Karpas-422 (cell line): ENCODE measurements around the gene OXER1. TPM values are rescaled to one million over a fixed set of nuclear protein-coding genes. Genes with fewer than 3 reads are reported as not detected.

ENCODE experiments used
- DNase-seq: peaks from one replicate; pipeline ENCODE4 v3.0.0-alpha.2; 2015
- H2AFZ ChIP-seq: fragments of 200-600 bp; sonication (generic); 2 replicates; pipeline ENCODE4 v1.6.1; 2014; ENCODE audit warnings: antibody characterized with exemption, low read length, mixed read lengths
- H3K27ac ChIP-seq: fragments of 200-600 bp; sonication (generic); 2 replicates; pipeline ENCODE4 v1.5.1; 2014; ENCODE audit warnings: mild to moderate bottlenecking, low read length, moderate library complexity
- H3K27me3 ChIP-seq: fragments of 200-600 bp; sonication (generic); 2 replicates; pipeline ENCODE4 v1.6.1; 2014; ENCODE audit warnings: low read length, mixed read lengths
- H3K36me3 ChIP-seq: fragments of 200-600 bp; sonication (generic); 2 replicates; pipeline ENCODE4 v1.6.1; 2014; ENCODE audit warnings: low read length, mixed read lengths; ENCODE audit not compliant: insufficient read depth
- H3K4me1 ChIP-seq: fragments of 200-600 bp; sonication (generic); 2 replicates; pipeline ENCODE4 v1.6.1; 2014; ENCODE audit warnings: mild to moderate bottlenecking, low read length, mixed read lengths
- H3K4me2 ChIP-seq: fragments of 200-600 bp; sonication (generic); 2 replicates; pipeline ENCODE4 v1.6.1; 2014; ENCODE audit warnings: low read length, low read depth, mild to moderate bottlenecking; ENCODE audit not compliant: poor library complexity, severe bottlenecking
- H3K4me3 ChIP-seq: fragments of 200-600 bp; sonication (generic); 2 replicates; pipeline ENCODE4 v1.5.1; 2014; ENCODE audit warnings: mild to moderate bottlenecking, antibody characterized with exemption, low read length, mixed read lengths
- H3K79me2 ChIP-seq: fragments of 200-600 bp; sonication (generic); 2 replicates; pipeline ENCODE4 v1.6.1; 2014; ENCODE audit warnings: mild to moderate bottlenecking, low read length, mixed read lengths
- H3K9ac ChIP-seq: fragments of 200-600 bp; sonication (generic); 2 replicates; pipeline ENCODE4 v1.6.0; 2014; ENCODE audit warnings: low read length
- H3K9me2 ChIP-seq: fragments of 200-600 bp; sonication (generic), shearing (Covaris generic); replicated peaks from 2 replicates; pipeline ENCODE4 v1.6.0; 2014; ENCODE audit warnings: mild to moderate bottlenecking, low read length, moderate library complexity; ENCODE audit not compliant: insufficient read depth
- H3K9me3 ChIP-seq: fragments of 300-700, 200-600 bp; sonication (generic); 2 replicates; pipeline ENCODE4 v1.6.1; 2014; ENCODE audit warnings: low read length, mixed read lengths
- H4K20me1 ChIP-seq: fragments of 200-600 bp; sonication (generic); 2 replicates; pipeline ENCODE4 v1.6.1; 2014; ENCODE audit warnings: mild to moderate bottlenecking, antibody characterized with exemption, low read length, low read depth; ENCODE audit not compliant: insufficient read depth
- total RNA-seq: library from RNA; depleted of rRNA; stranded (reverse); fragments of >200 nt; shearing (Covaris generic); gene quantifications from 2 replicates; pipeline ENCODE4 v1.2.3, GENCODE V29; 2014; ENCODE audit warnings: low replicate concordance

Gene OXER1
- total RNA-seq, 1 experiment from 2014 or later, result not detected

- Histone ChIP-seq H3K4me1 (peaks cover 24% of the 10 kb centered on the region), H3K9ac (no peak overlapping the region), H3K9me2 (no peaks in the 10 kb centered on the region), H3K79me2 (no peaks in the 10 kb centered on the region), H3K27me3 (no peaks in the 10 kb centered on the region), H3K36me3 (no peaks in the 10 kb centered on the region; the same call in 1 of the 2 replicates), H3K4me3 (no peak overlapping the region), H3K27ac (no peak overlapping the region), H2AFZ (no peak overlapping the region), H4K20me1 (no peaks in the 10 kb centered on the region), H3K9me3 (no peaks in the 10 kb centered on the region), H3K4me2 (no peak overlapping the region)
- peak; percentile 34 for DNase-seq
Observed at GRCh38 chr2:42797281-42797680, 33.3 kb upstream of the OXER1 start.

DNA sequence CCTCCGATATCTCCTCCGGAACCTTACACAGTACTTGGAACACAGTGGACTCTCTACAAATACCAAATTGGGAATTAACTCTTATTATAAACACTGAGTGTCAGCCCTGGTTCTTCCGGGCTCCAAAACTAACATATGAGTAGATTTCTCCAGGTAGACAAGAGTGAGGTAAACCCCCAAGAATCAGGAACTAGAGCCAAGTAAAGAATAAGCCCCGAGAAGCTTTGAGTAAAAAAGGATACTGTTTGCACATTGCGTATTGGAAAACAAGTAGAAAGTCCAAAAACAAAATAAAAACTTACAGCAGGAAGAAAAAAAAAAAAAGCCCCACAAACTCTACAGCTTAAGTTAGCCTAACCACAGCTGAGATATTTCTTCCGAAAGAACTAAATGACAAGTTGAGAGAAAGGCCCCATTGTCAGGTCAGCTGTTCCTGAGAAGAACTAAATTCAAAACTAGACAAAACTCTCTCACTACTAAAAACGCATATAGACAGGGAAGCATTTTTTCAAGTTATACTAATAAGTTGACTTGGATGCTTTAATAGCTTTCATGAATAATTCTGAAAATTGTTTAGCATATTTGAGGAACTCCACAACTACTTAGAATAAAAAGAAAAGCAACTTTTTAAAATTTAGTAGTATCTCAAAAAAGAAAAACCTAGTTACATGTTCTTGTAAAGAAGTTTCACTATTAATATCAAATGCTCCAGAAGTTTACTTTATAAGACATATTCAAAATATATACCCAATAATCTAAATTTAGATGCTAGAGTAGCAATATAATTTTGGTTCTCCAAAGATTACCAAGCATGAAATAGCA, 32.7 kb upstream of the OXER1 start:
- H3K9ac ChIP-seq, result no peak overlapping the region
- no peaks in the 10 kb centered on the region for H3K27me3 ChIP-seq
- no peaks in the 10 kb centered on the region for H4K20me1 ChIP-seq
- no peaks in the 10 kb centered on the region; the same call in 1 of the 2 replicates for H3K36me3 ChIP-seq
- H3K9me3 ChIP-seq, result no peaks in the 10 kb centered on the region
- no peak overlapping the region for H3K4me3 ChIP-seq
- peaks cover 21% of the 10 kb centered on the region for H3K4me1 ChIP-seq
- no peak overlapping the region for H3K4me2 ChIP-seq
- H3K9me2 ChIP-seq, result no peaks in the 10 kb centered on the region
- DNase-seq, result no peak
- H3K79me2 ChIP-seq, result no peaks in the 10 kb centered on the region
- H2AFZ ChIP-seq, result no peak overlapping the region
- no peak overlapping the region for H3K27ac ChIP-seq

DNA sequence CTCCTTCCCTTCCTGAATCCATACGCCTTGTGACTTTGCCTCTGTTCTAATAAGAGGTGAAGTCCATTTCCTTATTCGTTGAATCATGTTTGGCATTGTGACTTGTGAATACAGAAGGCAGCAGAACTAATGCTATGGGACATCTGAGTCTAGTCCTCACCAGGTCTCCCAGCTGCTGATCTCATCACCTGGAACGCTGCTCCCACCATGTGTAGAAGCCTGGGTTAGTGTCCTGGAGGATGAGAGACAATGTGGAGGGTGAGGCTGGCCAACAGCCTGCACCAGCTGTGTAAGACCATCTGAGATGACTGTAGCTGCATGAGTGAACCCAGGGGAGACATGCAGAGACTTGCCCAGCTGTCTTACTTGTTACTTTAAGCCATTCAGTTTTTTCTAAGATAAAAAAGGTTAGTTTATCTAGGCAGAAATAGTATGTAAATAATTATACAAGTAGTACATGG, 31.9 kb upstream of the OXER1 start:
- no peak overlapping the region for H3K4me3 ChIP-seq
- no peaks in the 10 kb centered on the region for H4K20me1 ChIP-seq
- H3K9me2 ChIP-seq, result no peaks in the 10 kb centered on the region
- no peak overlapping the region for H3K4me2 ChIP-seq
- no peaks in the 10 kb centered on the region for H3K9me3 ChIP-seq
- H3K79me2 ChIP-seq, result no peaks in the 10 kb centered on the region
- no peak overlapping the region for H3K9ac ChIP-seq
- no peak for DNase-seq
- no peak overlapping the region for H2AFZ ChIP-seq
- H3K27me3 ChIP-seq, result no peaks in the 10 kb centered on the region
- H3K4me1 ChIP-seq, result peaks cover 17% of the 10 kb centered on the region
- no peak overlapping the region for H3K27ac ChIP-seq
- H3K36me3 ChIP-seq, result no peaks in the 10 kb centered on the region

GRCh38 chr2:42795275-42795674, 31.3 kb upstream of the OXER1 start:
- DNase-seq, result no peak
- H3K27ac ChIP-seq, result no peak overlapping the region
- H3K36me3 ChIP-seq, result no peaks in the 10 kb centered on the region
- no peaks in the 10 kb centered on the region for H3K9me3 ChIP-seq
- H3K79me2 ChIP-seq, result no peaks in the 10 kb centered on the region
- H3K27me3 ChIP-seq, result no peaks in the 10 kb centered on the region
- no peak overlapping the region for H2AFZ ChIP-seq
- no peak overlapping the region for H3K4me3 ChIP-seq
- no peaks in the 10 kb centered on the region for H3K9me2 ChIP-seq
- H4K20me1 ChIP-seq, result no peaks in the 10 kb centered on the region
- H3K4me2 ChIP-seq, result no peak overlapping the region
- H3K9ac ChIP-seq, result no peak overlapping the region
- peaks cover 17% of the 10 kb centered on the region for H3K4me1 ChIP-seq

DNA sequence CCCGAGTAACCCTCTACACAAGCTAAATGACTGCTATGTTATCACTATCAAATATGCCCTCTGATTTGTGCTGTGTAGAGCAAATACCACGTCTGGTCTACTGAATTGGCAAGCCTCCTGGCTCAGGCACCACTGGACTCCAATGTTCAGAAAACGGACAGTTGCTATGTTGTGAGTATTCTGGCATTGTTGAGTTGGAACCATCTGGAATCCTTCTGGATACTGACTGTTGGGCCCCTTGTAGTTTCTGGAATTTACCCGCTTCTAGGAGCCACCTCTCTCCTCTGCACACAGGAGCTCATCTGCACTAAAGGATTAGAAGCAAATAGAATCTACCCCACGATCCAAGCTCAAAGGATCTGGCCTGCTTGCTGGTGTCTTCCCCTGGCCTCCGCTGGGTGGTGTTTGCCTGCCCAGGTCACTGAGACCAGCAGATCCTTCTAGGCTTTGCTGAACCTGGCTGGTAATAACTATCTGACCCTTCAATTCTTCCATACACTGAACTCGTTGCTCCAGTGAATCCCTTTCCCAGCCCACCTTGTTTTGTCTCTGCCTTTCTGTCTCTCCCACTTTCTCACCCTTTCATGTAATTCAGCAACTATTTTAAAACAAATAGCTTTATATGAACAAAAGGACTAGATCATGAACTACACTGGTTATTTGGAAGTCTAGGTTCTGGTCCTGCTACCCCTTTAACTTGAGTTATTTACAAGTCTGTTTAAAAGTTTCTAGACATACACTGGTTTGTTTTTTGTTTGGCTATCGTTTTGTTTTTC, 30.5 kb upstream of the OXER1 start:
- Histone ChIP-seq H3K4me2 (no peak overlapping the region), H3K27me3 (no peaks in the 10 kb centered on the region), H3K36me3 (no peaks in the 10 kb centered on the region), H4K20me1 (no peaks in the 10 kb centered on the region), H2AFZ (no peak overlapping the region), H3K9me3 (no peaks in the 10 kb centered on the region), H3K4me3 (no peak overlapping the region), H3K4me1 (peaks cover 17% of the 10 kb centered on the region), H3K9me2 (no peaks in the 10 kb centered on the region), H3K27ac (no peak overlapping the region), H3K79me2 (no peaks in the 10 kb centered on the region), H3K9ac (no peak overlapping the region)
- no peak for DNase-seq

DNA sequence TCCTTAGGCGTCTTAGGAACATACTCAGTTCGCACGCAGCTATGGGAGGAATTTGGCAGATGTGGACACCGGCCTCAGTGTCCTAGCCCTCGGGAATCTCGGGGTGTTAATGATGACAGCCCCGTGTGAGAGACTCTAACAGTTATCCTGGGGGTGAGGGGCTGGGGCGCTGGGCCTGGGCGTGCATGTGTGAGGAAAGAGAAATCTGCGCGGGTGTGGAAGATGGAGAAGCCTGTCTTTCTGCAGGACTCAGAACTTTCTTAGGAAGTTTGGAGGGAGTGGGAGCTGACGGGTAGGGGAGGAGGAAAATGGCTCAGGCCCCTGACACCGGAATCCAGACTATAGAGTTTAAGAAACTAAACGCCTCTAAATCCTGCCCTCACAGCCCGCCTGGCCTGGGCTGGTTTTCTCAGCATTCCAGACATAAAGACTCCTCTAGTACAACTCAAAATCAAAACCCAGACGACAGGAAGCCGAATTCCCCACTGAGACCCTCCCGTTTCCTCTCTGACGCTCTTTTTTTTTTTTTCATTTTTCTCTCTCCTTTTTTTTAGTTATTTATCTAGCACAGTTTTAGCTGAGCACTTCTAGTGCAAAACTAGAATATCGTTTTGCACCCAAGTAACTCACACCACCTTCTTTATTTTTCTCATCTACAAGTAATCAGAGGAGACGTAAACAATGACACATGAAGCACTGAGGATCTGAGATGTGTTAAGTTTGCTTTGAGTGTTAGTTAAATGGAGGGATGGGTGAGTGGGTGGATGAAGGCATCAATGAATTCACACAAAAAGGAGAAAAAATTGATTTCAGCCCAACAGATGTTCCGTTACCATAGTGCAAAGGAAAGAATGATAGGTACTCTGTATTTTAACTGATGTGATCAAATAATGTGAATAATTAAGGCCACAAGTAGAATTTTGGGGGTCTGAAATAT, 29.7 kb upstream of the OXER1 start:
- Histone ChIP-seq H3K27me3 (no peaks in the 10 kb centered on the region), H3K9me3 (no peaks in the 10 kb centered on the region), H3K79me2 (no peaks in the 10 kb centered on the region), H3K4me2 (no peak overlapping the region), H3K27ac (no peak overlapping the region), H3K9ac (no peak overlapping the region), H3K36me3 (no peaks in the 10 kb centered on the region), H2AFZ (no peak overlapping the region), H3K4me1 (peaks cover 17% of the 10 kb centered on the region), H3K9me2 (no peaks in the 10 kb centered on the region), H4K20me1 (no peaks in the 10 kb centered on the region), H3K4me3 (no peak overlapping the region)
- no peak for DNase-seq

DNA sequence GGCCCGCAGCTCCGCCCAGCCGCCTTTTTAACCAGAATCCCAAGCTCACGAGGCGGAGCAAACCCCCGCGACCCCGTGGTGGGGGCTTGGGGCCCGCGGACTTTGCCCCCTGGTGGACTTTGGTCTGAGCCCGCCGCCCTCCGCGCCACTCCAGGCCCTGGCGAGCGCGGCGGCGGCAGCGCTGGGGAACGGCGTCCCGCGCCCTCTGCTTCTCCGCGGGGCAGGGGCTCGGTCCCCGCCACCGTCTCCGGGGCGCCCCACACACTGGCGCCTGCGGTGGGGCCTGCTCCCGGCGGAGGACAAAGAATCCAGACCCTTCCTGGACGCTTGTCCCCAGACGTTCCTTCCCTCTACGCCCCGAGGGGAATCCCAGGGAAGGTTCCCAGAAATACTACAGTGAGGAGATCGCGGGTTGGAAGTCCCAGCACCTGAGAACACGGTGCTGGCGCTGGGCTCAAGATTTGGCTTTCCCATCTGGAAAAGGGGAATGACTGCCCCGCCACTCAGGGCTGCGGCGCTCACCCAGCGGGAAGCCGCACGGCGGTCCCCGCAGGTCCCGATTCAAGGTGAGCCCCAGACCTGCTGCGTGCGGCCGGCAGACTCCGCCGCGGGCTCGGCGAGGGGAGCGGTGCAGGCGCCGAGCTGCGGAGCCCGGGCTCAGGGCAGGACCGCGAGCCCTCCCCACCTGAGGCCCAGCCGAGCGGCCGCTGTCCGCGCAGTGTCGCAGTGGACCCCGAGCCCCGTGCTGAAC, 28.8 kb upstream of the OXER1 start, which contains the start of gene HAAO:
HAAO (minus strand) TSS at position 1 of the 751 bp plus-strand sequence. CDS start 47 bp downstream, outside the sequence.
- Histone ChIP-seq H3K4me2 (no peak within 1 kb of the TSS), H3K27me3 (no peaks in the 10 kb centered on the region), H3K9me3 (no peaks in the 10 kb centered on the region), H3K4me1 (peaks cover 17% of the 10 kb centered on the region), H4K20me1 (no peaks in the 10 kb centered on the region), H2AFZ (no peak within 1 kb of the TSS), H3K79me2 (no peaks in the 10 kb centered on the region), H3K9ac (no peak within 1 kb of the TSS), H3K9me2 (no peaks in the 10 kb centered on the region), H3K4me3 (no peak within 1 kb of the TSS), H3K36me3 (no peaks in the 10 kb centered on the region), H3K27ac (no peak within 1 kb of the TSS)
- DNase-seq, result no peak
